Measurements from ENCODE around the gene WDR70.
"Not testable (repeated sequence)": the region's sequence is repeated elsewhere in the genome, so short reads cannot be mapped to it uniquely, and the experiment has no call there.

The WDR70 gene

DNA sequence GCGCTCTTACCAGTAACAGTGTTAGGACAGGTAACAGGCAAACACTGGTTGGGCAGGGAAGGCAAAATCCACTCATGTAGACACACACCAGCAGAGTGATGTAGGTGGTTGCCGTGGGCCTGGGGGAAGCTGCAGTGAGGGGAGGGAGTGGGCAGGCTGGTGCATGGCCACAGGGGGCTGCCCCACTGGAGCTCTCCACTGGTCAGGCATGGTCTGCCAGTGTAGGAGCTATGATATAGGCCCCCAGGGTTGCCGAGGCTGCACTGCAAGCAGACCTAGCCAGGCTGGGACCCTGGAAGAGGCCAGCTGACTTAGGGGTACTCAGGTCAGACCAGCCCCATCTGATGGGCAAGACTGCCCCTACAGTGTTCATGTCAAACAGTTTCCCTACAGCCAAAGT, 306.1 kb downstream of the WDR70 start:
- DNase-seq (ENCODE audit: low read depth), result no peak

- DNase-seq (ENCODE audit: low read depth), result no peak
Observed at GRCh38 chr5:37685816-37686215, 306.7 kb downstream of the WDR70 start.

GRCh38 chr5:37688925-37689324, 309.8 kb downstream of the WDR70 start:
- DNase-seq (ENCODE audit: low read depth), result not testable (repeated sequence)

DNA sequence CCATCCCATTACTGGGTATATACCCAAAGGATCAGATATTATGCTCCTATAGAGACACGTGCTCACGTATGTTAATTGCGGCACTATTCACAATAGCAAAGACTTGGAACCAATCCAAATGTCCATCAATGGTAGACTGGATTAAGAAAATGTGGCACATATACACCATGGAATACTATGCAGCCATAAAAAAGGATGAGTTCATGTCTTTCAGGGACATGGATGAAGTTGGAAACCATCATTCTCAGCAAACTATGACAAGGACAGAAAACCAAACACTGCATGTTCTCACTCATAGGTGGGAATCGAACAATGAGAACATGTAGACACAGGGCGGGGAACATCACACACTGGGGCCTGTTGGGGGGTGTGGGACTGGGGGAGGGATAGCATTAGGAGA, 315.2 kb downstream of the WDR70 start:
- not testable (repeated sequence) for DNase-seq (ENCODE audit: low read depth)

GRCh38 chr5:37694867-37695266, 315.7 kb downstream of the WDR70 start:
- DNase-seq (ENCODE audit: low read depth), result no peak

DNA sequence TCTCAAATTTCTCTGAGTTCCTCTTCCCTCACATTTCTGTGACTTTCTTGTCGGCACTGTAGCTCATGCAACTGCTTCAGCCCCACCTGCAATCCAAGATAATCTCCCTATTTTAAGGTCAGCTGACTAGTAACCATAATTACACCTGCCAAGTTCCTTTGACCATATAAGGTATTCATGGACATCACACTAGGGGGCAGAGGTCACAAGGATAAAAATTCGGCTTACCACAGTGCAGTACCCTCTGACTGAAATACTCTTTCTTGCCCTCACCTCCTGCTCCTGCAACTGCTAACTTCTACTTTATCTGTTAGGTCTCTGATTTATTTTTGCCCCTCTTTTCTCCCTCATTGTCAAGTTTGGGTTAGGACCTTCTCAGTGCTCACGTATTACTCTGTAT, 316.5 kb downstream of the WDR70 start:
- no peak for DNase-seq (ENCODE audit: low read depth)

GRCh38 chr5:37696190-37697021, 317.3 kb downstream of the WDR70 start:
- DNase-seq (ENCODE audit: low read depth), result peak; percentile 58

- no peak for DNase-seq (ENCODE audit: low read depth)
Observed at GRCh38 chr5:37701868-37702267, 322.8 kb downstream of the WDR70 start.

DNA sequence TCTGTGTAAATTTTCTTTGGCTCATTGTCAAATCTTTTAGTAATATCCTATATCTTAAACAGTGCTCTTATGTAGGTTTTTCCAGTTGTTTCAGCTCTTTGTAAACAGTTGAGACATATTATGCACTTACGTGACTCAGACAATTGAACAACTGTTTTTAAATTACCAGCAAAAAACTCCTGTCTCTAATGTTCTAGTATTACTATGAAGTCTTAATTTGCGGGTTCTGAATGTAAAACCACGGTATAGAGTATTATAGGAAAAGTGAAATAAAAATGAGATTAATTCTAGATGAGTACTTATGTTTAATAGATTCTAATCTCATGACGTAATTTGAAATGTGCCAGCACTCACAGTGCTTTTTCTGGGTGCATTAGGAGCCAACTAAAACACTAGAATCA, 324.7 kb downstream of the WDR70 start:
- no peak for DNase-seq (ENCODE audit: low read depth)

DNA sequence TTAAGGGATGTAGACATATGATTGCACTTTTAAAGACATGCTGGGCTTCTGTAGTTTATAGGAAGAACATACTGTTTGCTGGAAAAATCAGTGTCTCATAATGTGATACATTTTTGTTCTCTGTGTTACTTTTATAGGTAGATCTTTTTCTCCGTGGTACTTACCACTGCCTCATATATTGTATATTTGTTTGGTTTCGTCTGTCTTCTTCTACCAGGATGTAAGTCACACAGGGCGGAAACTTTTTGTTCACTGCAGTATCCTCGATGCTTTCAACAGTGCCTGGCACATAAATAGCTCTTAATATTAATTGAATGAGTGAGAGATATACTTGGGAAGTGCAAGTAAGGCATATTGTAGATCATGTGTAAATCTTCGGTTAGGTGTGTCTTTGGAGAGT, 325.3 kb downstream of the WDR70 start:
- DNase-seq (ENCODE audit: low read depth), result no peak

DNA sequence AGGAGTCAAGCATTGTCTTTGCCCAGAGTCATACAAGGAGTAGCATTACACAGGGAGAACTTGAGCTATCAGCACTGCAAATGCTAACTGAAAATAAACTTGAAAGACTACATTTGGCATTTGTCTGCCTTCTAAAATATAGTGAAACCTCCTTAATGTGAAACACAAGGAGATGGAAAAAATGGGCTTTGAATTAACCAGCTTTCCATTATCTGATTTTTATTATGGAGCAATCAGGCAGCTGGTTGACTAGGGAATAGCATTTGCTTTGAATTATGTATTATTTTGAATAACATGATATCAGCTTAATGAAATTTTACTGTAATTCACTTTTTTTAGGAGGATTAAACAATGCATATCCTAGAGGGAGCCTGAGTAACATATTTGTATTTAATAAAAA, 329.9 kb downstream of the WDR70 start:
- DNase-seq (ENCODE audit: low read depth), result no peak

GRCh38 chr5:37710965-37711364, 331.8 kb downstream of the WDR70 start:
- DNase-seq (ENCODE audit: low read depth), result peak; percentile 55

GRCh38 chr5:37712750-37713149, 333.6 kb downstream of the WDR70 start:
- no peak for DNase-seq (ENCODE audit: low read depth)

DNA sequence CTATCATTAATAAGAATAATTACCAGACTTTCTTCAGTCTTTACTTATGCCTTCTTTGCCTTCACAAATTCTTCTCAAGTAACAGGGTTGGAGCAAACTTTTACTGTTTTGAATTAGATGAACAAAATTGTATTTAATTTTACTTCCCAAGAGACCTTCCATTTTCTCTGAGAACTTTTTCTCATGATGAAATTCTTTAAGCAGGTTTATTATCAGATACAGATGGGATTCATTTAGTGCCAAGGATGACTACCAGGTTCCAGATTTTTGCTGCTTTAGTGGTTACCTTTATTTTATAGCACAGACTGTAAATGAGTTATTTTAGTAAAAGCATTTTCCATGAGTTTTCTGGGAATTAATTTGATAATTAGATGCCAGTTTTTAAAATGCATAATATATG, 335.6 kb downstream of the WDR70 start:
- DNase-seq (ENCODE audit: low read depth), result no peak

DNA sequence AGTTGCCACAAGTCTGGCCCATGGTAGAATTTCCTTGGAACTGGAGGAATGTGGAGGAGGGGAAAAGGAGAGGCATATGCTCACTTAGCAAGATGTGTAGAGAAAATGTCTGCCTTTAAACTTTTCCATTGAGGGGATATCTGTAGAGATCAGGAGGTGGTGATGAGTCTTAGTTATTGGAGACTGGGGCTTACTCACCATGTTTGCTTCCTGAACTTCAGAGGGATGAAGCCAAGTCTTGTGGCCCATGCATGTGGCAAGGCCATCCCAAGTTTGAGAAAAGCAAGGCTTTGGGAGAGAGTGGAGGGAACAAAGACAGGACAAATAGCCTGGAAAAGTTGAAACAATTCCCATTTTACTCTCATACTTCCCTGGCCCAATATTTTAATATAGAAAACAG, 336.2 kb downstream of the WDR70 start:
- peak; percentile 22 for DNase-seq (ENCODE audit: low read depth)

GRCh38 chr5:37715992-37716391, 336.9 kb downstream of the WDR70 start:
- no peak for DNase-seq (ENCODE audit: low read depth)

GRCh38 chr5:37716405-37716804, 337.3 kb downstream of the WDR70 start:
- no peak for DNase-seq (ENCODE audit: low read depth)

DNA sequence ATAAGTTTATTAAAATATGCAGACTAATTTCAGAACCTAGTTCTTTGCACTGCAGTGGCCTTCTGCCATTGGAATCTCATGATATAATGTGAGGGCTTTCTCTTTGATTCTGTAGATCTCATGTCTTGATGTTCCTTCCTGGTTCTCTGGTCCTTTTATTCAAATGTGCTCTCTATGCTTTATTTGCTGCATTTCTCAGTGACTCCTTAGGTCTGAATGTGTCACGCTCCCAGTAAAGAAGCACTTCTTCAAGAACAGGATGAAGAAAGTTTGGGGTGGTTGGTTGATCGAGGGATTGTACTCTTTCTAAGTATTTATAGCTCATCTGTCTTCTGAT, 338.1 kb downstream of the WDR70 start:
- DNase-seq (ENCODE audit: low read depth), result no peak

DNA sequence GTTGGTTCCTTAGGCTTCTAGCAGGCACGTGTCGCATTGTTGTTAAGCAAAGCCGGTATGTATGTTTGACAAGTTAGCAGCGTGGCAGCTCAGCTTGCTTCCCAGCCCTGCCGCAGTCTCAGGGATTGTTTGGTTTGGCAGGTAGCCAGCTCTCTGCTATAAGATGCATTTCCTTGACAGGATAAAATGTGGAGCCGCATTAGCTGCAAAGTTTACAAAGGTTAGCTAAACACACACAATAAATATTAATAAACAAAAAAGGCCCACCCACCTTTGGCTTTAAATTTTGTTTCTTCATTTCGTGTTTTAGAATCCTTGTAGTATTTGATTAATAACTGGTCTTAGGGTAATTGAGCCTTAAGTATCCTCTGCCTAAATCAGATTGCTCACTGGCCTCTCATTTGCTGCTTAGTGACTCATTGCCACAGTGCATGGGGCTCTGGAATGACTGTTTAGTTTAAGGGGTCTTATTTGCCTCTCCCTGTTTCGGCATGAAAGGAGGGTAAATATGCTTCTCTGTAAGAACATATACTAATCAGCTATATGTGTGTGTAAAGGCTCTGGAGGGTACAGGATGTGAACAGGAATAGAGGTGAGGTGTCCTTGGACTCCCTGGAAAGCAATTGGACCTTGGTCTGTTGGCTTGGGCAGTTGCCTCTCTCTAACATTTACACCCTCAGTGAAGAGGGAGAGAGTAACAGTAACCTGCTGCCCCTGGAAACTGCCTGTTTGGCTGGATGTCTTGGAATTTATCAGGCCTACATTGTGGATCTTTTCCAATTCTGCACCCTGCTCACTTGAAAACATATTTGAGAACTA, 338.7 kb downstream of the WDR70 start:
- DNase-seq (ENCODE audit: low read depth), result peak; percentile 88

GRCh38 chr5:37720550-37720952, 341.4 kb downstream of the WDR70 start:
- DNase-seq (ENCODE audit: low read depth), result no peak

DNA sequence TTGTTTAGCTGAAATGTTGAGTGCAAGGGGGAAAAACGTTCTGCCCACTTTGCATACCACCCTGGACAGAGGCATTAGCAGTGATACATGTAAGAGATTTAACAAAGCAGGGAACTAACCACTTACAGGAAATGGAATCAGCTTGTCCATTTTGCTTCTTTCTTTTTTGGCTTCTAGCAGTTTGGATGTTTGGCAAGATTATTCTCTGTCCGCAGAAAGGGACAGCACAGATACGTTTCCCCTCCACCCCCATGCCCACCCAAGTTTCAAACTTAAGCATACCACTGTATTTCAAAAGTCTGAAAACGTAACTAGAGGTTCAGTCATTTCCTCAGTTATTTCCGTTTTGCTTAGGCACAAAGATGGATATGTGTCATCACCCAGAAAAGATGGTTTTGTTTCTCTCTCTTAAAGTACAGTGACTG, 342.3 kb downstream of the WDR70 start:
- DNase-seq (ENCODE audit: low read depth), result peak; percentile 63

DNA sequence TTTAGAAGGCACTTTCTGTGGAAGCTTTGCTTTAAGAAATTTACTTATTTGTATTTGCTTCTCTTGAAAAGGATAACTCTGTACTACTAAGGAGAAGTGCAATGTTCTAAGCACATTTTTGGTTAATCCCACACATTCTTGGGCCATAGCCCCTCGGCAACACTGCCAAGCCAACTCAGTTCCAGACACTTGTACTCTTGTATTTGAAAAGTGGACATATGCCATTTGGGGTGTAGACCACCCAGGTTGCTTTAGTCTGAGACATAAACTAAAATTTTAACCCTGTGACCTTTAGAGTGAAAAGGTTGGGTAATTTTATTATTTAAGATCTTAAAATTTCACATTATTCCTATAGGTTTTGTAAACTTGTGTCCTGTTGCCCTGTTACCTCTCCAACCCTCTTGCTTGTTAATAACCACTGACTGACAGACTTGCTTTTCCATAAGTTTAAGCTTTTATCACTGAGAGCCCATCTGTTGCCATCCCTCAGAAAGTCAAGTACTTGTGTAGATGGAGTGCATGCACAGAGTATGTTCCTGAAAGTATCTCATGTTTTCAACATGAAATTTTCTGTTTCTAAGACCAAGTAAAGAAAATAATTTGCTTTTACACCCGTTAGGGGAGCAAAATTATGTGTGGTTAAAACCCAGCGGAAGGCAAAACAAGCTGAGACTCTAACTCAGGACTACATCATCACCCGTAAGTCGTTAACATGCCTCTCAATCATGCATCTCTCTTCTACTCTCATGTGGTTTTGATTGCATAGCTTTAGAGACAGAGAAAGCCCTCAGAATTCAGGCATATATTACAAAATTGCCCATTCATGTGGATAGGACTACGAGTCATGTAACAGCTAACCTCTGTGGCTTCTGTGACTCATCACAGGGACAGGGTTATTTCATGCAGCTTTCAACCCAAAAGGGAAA, 343.4 kb downstream of the WDR70 start:
- peak; percentile 97 for DNase-seq (ENCODE audit: low read depth)
